Gastroesophageal sphincter (tissue), 3 donors: ENCODE data around the gene EPHB6.

Experiments used
- EP300 ChIP-seq: sonication (generic); formaldehyde crosslinking; IDR thresholded peaks from one replicate; pipeline ENCODE4 v1.6.1; 2017; ENCODE audit warnings: antibody characterized with exemption, mild to moderate bottlenecking
- POLR2A ChIP-seq, 2 donors: fragments of 450-650 bp; IDR thresholded peaks; one replicate each; pipeline ENCODE4 v1.6.1; 2017; ENCODE audit warnings: antibody characterized with exemption in 2 of 2, mild to moderate bottlenecking in 2 of 2, moderate library complexity in 1 of 2
- POLR2AphosphoS5 ChIP-seq: sonication (generic); formaldehyde crosslinking; IDR thresholded peaks from one replicate; pipeline ENCODE4 v1.6.1; 2017; ENCODE audit warnings: antibody characterized with exemption
- TF ChIP-seq, protein P1 (sequence below), 4 experiments: fragments of 200-600 bp in 2 of 4; fragments of 450-650 bp in 2 of 4; sonication (generic) in 1 of 4; IDR thresholded peaks; one replicate each; pipeline ENCODE4 v1.5.1; 2017 to 2019; ENCODE audit warnings: antibody characterized with exemption in 4 of 4, mild to moderate bottlenecking in 2 of 4, moderate library complexity in 2 of 4

GRCh38 chr7:142873281-142873784 is 18.5 kb downstream of the EPHB6 start:
- TF ChIP-seq, protein P1, sequence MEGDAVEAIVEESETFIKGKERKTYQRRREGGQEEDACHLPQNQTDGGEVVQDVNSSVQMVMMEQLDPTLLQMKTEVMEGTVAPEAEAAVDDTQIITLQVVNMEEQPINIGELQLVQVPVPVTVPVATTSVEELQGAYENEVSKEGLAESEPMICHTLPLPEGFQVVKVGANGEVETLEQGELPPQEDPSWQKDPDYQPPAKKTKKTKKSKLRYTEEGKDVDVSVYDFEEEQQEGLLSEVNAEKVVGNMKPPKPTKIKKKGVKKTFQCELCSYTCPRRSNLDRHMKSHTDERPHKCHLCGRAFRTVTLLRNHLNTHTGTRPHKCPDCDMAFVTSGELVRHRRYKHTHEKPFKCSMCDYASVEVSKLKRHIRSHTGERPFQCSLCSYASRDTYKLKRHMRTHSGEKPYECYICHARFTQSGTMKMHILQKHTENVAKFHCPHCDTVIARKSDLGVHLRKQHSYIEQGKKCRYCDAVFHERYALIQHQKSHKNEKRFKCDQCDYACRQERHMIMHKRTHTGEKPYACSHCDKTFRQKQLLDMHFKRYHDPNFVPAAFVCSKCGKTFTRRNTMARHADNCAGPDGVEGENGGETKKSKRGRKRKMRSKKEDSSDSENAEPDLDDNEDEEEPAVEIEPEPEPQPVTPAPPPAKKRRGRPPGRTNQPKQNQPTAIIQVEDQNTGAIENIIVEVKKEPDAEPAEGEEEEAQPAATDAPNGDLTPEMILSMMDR (IDR thresholded peaks at IDR 0.05) = peak in 1 of 4 experiments; percentile 26
- TF ChIP-seq POLR2AphosphoS5 = no peak
- no peak for TF ChIP-seq POLR2A (IDR thresholded peaks at IDR 0.05)
- no peak for TF ChIP-seq EP300
